ENCODE measurements around the gene GTF2A1L.
"Not testable (repeated sequence)": the region's sequence is repeated elsewhere in the genome, so short reads cannot be mapped to it uniquely, and the experiment has no call there.

Gene GTF2A1L

GRCh38 chr2:48613211-48613610 is 4.4 kb upstream of the GTF2A1L start:
- no peak for DNase-seq

- not testable (repeated sequence) for DNase-seq
These were observed 3.1 kb upstream of the GTF2A1L start for GRCh38 chr2:48614581-48614980.

- no peak for DNase-seq
These were observed 1.9 kb downstream of the GTF2A1L start for GRCh38 chr2:48619526-48619925.

- no peak for DNase-seq
These were observed 2.9 kb downstream of the GTF2A1L start for GRCh38 chr2:48620604-48621003.

GRCh38 chr2:48622691-48623090 is 5.0 kb downstream of the GTF2A1L start:
- not testable (repeated sequence) for DNase-seq

- DNase-seq: no peak
These were observed 7.0 kb downstream of the GTF2A1L start for GRCh38 chr2:48624696-48625095.

- no peak for DNase-seq
These were observed 8.4 kb downstream of the GTF2A1L start for GRCh38 chr2:48626047-48626446.

- DNase-seq: no peak
These were observed 15.5 kb downstream of the GTF2A1L start for GRCh38 chr2:48633143-48633542.

GRCh38 chr2:48635786-48636185 is 18.1 kb downstream of the GTF2A1L start:
- DNase-seq: no peak

- DNase-seq: no peak
These were observed 20.6 kb downstream of the GTF2A1L start for GRCh38 chr2:48638261-48638660.

- DNase-seq: no peak
These were observed 33.6 kb downstream of the GTF2A1L start for GRCh38 chr2:48651158-48651790.

GRCh38 chr2:48668992-48669391 is 51.3 kb downstream of the GTF2A1L start:
- DNase-seq: no peak

- DNase-seq: no peak
These were observed 55.9 kb downstream of the GTF2A1L start for GRCh38 chr2:48673581-48673980.

GRCh38 chr2:48674933-48675332 is 57.3 kb downstream of the GTF2A1L start:
- DNase-seq: no peak

- no peak for DNase-seq
These were observed 59.8 kb downstream of the GTF2A1L start for GRCh38 chr2:48677450-48677849.

- no peak for DNase-seq
These were observed 67.5 kb downstream of the GTF2A1L start for GRCh38 chr2:48685126-48685525.

- DNase-seq: no peak
These were observed 74.5 kb downstream of the GTF2A1L start for GRCh38 chr2:48691935-48692691.

GRCh38 chr2:48693066-48693465 is 75.4 kb downstream of the GTF2A1L start:
- DNase-seq: no peak

- no peak for DNase-seq
These were observed 76.0 kb downstream of the GTF2A1L start for GRCh38 chr2:48693645-48694044.

- no peak for DNase-seq
These were observed 76.5 kb downstream of the GTF2A1L start for GRCh38 chr2:48694149-48694548.

GRCh38 chr2:48695991-48696390 is 78.3 kb downstream of the GTF2A1L start:
- DNase-seq: no peak

GRCh38 chr2:48696881-48697280 is 79.2 kb downstream of the GTF2A1L start:
- DNase-seq: no peak

GRCh38 chr2:48699348-48699930 is 81.8 kb downstream of the GTF2A1L start:
- no peak for DNase-seq

GRCh38 chr2:48703621-48704020 is 86.0 kb downstream of the GTF2A1L start:
- not testable (repeated sequence) for DNase-seq

All from activated effector memory CD4-positive, alpha-beta T cell treated with Interleukin-2 at 50 U/mL for 16 hours (primary cell).